Stimulated activated CD8-positive, alpha-beta memory T cell treated with anti-CD3 and anti-CD28 coated beads, Interleukin-4, amount 100 ng/mL, for 4 hours (primary cell): ENCODE measurements around the gene DENND6B.
"Not testable (repeated sequence)": the region's sequence is repeated elsewhere in the genome, so short reads cannot be mapped to it uniquely, and the experiment has no call there.

ENCODE experiments used
- DNase-seq, 2 donors: peaks; one replicate each; pipeline ENCODE4 v3.0.0-alpha.2; 2020; ENCODE audit warnings: low read depth in 2 of 2, low spot score in 1 of 2

DENND6B gene

GRCh38 chr22:50326956-50327710 lies at the start of gene DENND6B:
Gene DENND6B (minus strand): TSS chr22:50327012. CDS start chr22:50326988, 24 bp downstream.
- peak in 1 of 2 donors; percentile 34 for DNase-seq

- no peak for DNase-seq
These were observed 49.4 kb upstream of the DENND6B start for GRCh38 chr22:50376085-50376651.

- no peak for DNase-seq
These were observed 44.4 kb upstream of the DENND6B start for GRCh38 chr22:50371101-50371648.

GRCh38 chr22:50367778-50368500 lies 41.1 kb upstream of the DENND6B start:
- DNase-seq = no peak

GRCh38 chr22:50363803-50364194 lies 37.0 kb upstream of the DENND6B start:
- not testable (repeated sequence) for DNase-seq

GRCh38 chr22:50363166-50363802 lies 36.5 kb upstream of the DENND6B start:
- no peak for DNase-seq

- no peak for DNase-seq
These were observed 34.9 kb upstream of the DENND6B start for GRCh38 chr22:50361688-50362087.

GRCh38 chr22:50361222-50361621 lies 34.4 kb upstream of the DENND6B start:
- no peak for DNase-seq

GRCh38 chr22:50360578-50360977 lies 33.8 kb upstream of the DENND6B start:
- no peak for DNase-seq

GRCh38 chr22:50357756-50358155 lies 30.9 kb upstream of the DENND6B start:
- no peak for DNase-seq

- no peak for DNase-seq
These were observed 30.4 kb upstream of the DENND6B start for GRCh38 chr22:50357222-50357621.

- no peak for DNase-seq
These were observed 29.4 kb upstream of the DENND6B start for GRCh38 chr22:50356186-50356585.

- DNase-seq = no peak
These were observed 21.2 kb upstream of the DENND6B start for GRCh38 chr22:50348058-50348457.

- no peak for DNase-seq
These were observed 20.3 kb upstream of the DENND6B start for GRCh38 chr22:50347157-50347556.

GRCh38 chr22:50346470-50346869 lies 19.7 kb upstream of the DENND6B start:
- no peak for DNase-seq

- no peak for DNase-seq
These were observed 16.7 kb upstream of the DENND6B start for GRCh38 chr22:50343541-50343935.

GRCh38 chr22:50342651-50343540 lies 16.1 kb upstream of the DENND6B start, which contains the start of gene PPP6R2:
Gene PPP6R2 (plus strand): TSS chr22:50343327. CDS start chr22:50393909, 50,582 bp downstream.
- peak; percentile 78 to 79 for DNase-seq

- DNase-seq = peak; percentile 68 to 85
These were observed 15.3 kb upstream of the DENND6B start for GRCh38 chr22:50341977-50342650.
